SH-SY5Y (cell line): Measurements from ENCODE around the gene RTCB.

Experiments used
- GATA2 ChIP-seq: IDR thresholded peaks from 2 replicates; pipeline ENCODE4 v1.6.1; 2011; ENCODE audit warnings: mild to moderate bottlenecking, low read depth, low read length
- GATA3 ChIP-seq: IDR thresholded peaks from 2 replicates; pipeline ENCODE4 v1.6.1; 2011; ENCODE audit warnings: low read depth, mild to moderate bottlenecking, low read length, moderate library complexity

DNA sequence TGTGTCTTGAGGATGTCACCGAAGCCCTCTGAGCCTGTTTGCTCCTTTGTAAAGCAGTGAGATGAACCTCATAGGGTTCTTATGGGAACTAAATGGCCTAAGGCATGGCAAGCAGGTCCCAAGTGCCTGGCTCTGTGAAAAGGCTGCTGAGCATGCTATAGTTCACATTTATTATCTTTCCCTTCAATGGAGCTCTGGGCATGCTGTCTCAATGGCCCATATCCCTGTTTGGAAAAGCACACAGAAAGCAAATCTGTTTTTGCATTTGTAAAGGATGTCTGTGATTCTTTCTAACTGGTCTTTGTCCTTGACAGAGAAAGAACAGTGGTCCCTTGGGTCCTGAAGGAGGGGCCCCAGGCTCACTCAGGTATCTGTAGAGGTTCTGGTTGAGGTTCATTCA is 26.4 kb downstream of the RTCB start:
- TF ChIP-seq GATA3 (no peak), GATA2 (no peak)
